Measurements from ENCODE around the gene FCN2. TPM values are rescaled to one million over a fixed set of nuclear protein-coding genes. Genes with fewer than 3 reads are reported as not detected.

Gene FCN2
- total RNA-seq, 1 donor from 2014 or later, result not detected

DNA sequence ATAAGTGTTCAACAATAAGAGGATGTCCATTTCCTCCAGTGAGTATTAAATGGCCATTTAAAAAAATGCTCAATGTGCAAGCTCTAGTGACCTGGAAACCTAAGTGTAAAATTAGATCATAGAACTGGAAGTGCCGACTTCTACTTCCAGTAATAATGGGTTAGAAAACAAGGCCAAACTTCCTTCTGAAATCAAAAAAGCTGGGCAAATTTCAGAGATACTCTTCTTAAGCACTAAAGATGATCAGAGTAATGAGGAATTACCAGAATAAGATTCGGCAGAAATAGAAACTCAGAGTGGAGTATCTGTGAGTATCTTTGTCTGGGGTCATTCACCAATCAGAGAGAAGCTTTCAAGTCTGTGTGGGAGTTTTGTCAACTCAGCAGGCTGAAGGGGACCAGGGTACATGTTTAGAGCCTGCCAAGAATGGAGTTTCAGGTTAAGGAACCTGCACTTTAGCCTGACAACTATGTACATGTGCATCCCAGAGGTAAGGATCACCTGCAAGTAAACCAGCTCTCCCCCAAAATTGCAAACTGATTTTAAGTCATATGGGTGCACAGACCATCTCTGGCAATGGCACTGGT lies 17.1 kb downstream of the FCN2 start:
- Mint-ChIP-seq H3K4me1 (ENCODE audit: low read depth) (peaks cover 21% of the 10 kb centered on the region), H3K4me3 (ENCODE audit: unreplicated experiment) (no peak overlapping the region), H3K36me3 (ENCODE audit: low read depth) (no peaks in the 10 kb centered on the region), H3K9me3 (ENCODE audit: low read depth) (peaks cover 10% of the 10 kb centered on the region), H3K27me3 (ENCODE audit: low read depth) (peaks cover 12% of the 10 kb centered on the region), H3K27ac (ENCODE audit: unreplicated experiment) (no peak overlapping the region)
- TF ChIP-seq, protein P1, sequence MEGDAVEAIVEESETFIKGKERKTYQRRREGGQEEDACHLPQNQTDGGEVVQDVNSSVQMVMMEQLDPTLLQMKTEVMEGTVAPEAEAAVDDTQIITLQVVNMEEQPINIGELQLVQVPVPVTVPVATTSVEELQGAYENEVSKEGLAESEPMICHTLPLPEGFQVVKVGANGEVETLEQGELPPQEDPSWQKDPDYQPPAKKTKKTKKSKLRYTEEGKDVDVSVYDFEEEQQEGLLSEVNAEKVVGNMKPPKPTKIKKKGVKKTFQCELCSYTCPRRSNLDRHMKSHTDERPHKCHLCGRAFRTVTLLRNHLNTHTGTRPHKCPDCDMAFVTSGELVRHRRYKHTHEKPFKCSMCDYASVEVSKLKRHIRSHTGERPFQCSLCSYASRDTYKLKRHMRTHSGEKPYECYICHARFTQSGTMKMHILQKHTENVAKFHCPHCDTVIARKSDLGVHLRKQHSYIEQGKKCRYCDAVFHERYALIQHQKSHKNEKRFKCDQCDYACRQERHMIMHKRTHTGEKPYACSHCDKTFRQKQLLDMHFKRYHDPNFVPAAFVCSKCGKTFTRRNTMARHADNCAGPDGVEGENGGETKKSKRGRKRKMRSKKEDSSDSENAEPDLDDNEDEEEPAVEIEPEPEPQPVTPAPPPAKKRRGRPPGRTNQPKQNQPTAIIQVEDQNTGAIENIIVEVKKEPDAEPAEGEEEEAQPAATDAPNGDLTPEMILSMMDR (IDR thresholded peaks at IDR 0.05), result no peak
- DNase-seq (ENCODE audit: low spot score), result no peak

DNA sequence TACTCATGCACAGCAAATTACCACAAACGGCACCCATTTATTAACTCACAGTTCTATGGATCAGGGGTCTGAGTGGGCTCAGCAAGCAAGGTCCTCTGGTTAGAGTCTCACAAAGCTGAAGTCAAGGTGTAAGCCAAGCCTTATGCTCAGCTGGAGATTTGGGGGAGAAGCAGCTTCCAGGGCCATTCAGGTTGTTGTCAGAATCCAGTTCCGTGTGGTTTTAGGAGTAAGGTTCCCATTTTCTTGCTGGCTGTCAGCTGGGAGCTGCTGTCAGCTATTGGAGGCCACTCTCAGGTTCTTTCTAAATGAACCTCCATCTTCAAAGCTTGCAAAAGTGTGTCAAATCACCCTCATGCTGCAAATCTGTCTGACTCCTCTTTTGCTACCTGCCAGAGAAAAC lies 17.7 kb downstream of the FCN2 start:
- Mint-ChIP-seq H3K4me1 (ENCODE audit: low read depth) (peaks cover 21% of the 10 kb centered on the region), H3K27me3 (ENCODE audit: low read depth) (peaks cover 16% of the 10 kb centered on the region), H3K4me3 (ENCODE audit: unreplicated experiment) (no peak overlapping the region), H3K36me3 (ENCODE audit: low read depth) (no peaks in the 10 kb centered on the region), H3K27ac (ENCODE audit: unreplicated experiment) (no peak overlapping the region), H3K9me3 (ENCODE audit: low read depth) (peaks cover 10% of the 10 kb centered on the region)
- DNase-seq (ENCODE audit: low spot score), result no peak
- TF ChIP-seq, protein P1 (IDR thresholded peaks at IDR 0.05), result no peak

DNA sequence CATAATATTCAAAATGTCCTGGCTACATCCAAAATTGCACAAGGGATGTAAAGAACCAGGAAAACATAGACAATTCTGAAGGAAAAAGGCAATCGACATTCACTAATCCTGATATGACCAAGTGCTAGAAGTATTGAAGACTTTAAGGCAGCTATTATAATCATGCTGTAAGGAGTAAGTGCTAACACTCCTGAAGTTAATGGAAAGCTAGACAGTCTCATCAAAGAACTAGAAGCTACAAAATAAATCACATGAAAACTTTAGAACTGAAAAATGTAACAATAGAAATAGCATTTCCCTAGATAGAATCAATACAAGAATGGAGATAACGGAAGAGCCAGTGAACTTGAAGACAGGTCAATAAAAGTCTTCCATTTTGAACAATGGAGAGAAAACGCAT lies 18.6 kb downstream of the FCN2 start:
- no peak for DNase-seq (ENCODE audit: low spot score)
- H3K27ac Mint-ChIP-seq (ENCODE audit: unreplicated experiment), result no peak overlapping the region
- peaks cover 16% of the 10 kb centered on the region for H3K9me3 Mint-ChIP-seq (ENCODE audit: low read depth)
- no peak overlapping the region for H3K4me3 Mint-ChIP-seq (ENCODE audit: unreplicated experiment)
- TF ChIP-seq, protein P1 (IDR thresholded peaks at IDR 0.05), result no peak
- peaks cover 22% of the 10 kb centered on the region for H3K27me3 Mint-ChIP-seq (ENCODE audit: low read depth)
- H3K4me1 Mint-ChIP-seq (ENCODE audit: low read depth), result peaks cover 21% of the 10 kb centered on the region
- H3K36me3 Mint-ChIP-seq (ENCODE audit: low read depth), result peaks cover 2% of the 10 kb centered on the region

DNA sequence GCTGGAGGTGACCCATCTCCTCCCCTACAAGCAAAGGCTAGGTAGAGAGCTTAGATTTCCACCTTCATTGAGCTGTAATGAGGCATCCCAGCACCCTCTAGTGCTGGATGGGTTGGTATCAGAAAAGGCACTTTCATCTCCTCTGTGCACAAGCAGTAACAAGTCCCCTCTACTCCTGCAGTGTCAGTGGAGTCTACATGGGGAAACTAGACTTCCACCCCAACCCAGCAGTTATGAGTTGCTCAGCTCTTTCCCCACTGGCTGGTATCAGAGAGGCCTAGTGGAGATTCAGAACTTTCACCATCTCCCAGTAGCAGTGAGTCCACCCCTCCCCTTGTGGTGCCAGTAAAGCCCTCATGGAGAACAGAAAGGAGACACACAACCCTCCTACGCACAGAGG lies 19.2 kb downstream of the FCN2 start:
- TF ChIP-seq, protein P1 (IDR thresholded peaks at IDR 0.05), result no peak
- Mint-ChIP-seq H3K9me3 (ENCODE audit: low read depth) (peaks cover 16% of the 10 kb centered on the region), H3K27ac (ENCODE audit: unreplicated experiment) (no peak overlapping the region), H3K36me3 (ENCODE audit: low read depth) (peaks cover 2% of the 10 kb centered on the region), H3K4me1 (ENCODE audit: low read depth) (peaks cover 20% of the 10 kb centered on the region), H3K4me3 (ENCODE audit: unreplicated experiment) (no peak overlapping the region), H3K27me3 (ENCODE audit: low read depth) (peaks cover 24% of the 10 kb centered on the region)
- DNase-seq (ENCODE audit: low spot score), result no peak

DNA sequence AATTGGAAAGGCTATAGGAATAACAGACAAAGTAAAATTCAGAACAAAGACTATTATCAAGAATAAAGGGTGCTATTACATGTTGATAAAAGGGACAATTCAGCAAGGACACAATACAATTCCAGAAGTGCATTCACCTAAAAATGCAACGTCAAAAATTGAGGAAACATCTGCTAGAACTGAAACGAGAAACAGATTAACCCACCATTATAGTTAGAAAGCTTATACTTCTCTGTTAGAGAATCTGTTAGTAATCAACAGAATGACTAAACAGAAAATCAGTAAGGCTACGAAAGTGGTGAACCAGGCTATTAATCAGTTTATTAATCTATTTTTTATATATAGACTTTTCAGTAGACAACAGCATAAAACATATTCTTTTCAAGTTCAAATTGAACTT lies 22.3 kb downstream of the FCN2 start:
- no peaks in the 10 kb centered on the region for H3K4me1 Mint-ChIP-seq (ENCODE audit: low read depth)
- TF ChIP-seq, protein P1 (IDR thresholded peaks at IDR 0.05), result no peak
- peaks cover 16% of the 10 kb centered on the region for H3K9me3 Mint-ChIP-seq (ENCODE audit: low read depth)
- no peak overlapping the region for H3K27ac Mint-ChIP-seq (ENCODE audit: unreplicated experiment)
- no peak for DNase-seq (ENCODE audit: low spot score)
- no peak overlapping the region for H3K4me3 Mint-ChIP-seq (ENCODE audit: unreplicated experiment)
- peaks cover 5% of the 10 kb centered on the region for H3K36me3 Mint-ChIP-seq (ENCODE audit: low read depth)
- peaks cover 32% of the 10 kb centered on the region for H3K27me3 Mint-ChIP-seq (ENCODE audit: low read depth)

Data from chondrocyte (in vitro differentiated cells).